Left lung (tissue), 10 donors: Measurements from ENCODE around the gene PCSK1. TPM values are rescaled to one million over a fixed set of nuclear protein-coding genes. Genes with fewer than 3 reads are reported as not detected.
A peak's percentile ranks its signal among the peaks of the same experiment; 100 is the strongest.
"Not testable (repeated sequence)": the region's sequence is repeated elsewhere in the genome, so short reads cannot be mapped to it uniquely, and the experiment has no call there.

Source experiments
- ATAC-seq: fragments of 200-7000 bp; cut with Tn5 transposase; one replicate; pipeline ENCODE4 v1.9.1; 2020; ENCODE audit warnings: moderate library complexity
- DNase-seq, 4 donors: peaks; one replicate each; pipeline ENCODE4 v3.0.0-alpha.2; 2013 to 2020
- H3K27ac ChIP-seq, 2 donors: fragments of 200-600 bp; sonication (generic) in 1 of 2; one replicate each; pipeline versions ENCODE4 v1.5.0 to v1.8.0; 2020 to 2021
- H3K27me3 ChIP-seq, 2 donors: fragments of 200-600 bp; sonication (generic) in 1 of 2; one replicate each; pipeline versions ENCODE4 v1.5.0 to v1.8.0; 2020 to 2021
- H3K36me3 ChIP-seq, 2 donors: fragments of 200-600 bp; sonication (generic) in 1 of 2; one replicate each; pipeline versions ENCODE4 v1.5.0 to v1.8.0; 2020 to 2021
- H3K4me1 ChIP-seq, 2 donors: fragments of 200-600 bp; one replicate each; pipeline ENCODE4 v1.8.0; 2021
- H3K4me3 ChIP-seq, 2 donors: fragments of 200-600 bp; sonication (generic) in 1 of 2; one replicate each; pipeline versions ENCODE4 v1.5.0 to v1.8.0; 2020 to 2021; ENCODE audit warnings: mild to moderate bottlenecking in 1 of 2
- H3K9me3 ChIP-seq, 2 donors: fragments of 200-600 bp; sonication (generic) in 1 of 2; one replicate each; pipeline versions ENCODE4 v1.5.0 to v1.8.0; 2020 to 2021
- intact Hi-C, 2 donors: fragments of 100-400 bp; cut with DNase I; formaldehyde crosslinking; loops; one replicate each; pipeline versions ENCODE4 v1.11.2 to v1.14.2; 2022
- polyA plus RNA-seq, 6 donors: library from polyadenylated mRNA; unstranded; fragments of 120-200 nt; gene quantifications; one replicate each; pipeline ENCODE4 v1.2.1, GENCODE V29; 2013; ENCODE audit not compliant: insufficient read length in 6 of 6
- total RNA-seq, 2 donors: library from RNA; stranded (reverse); fragmentation: NEBNext Ultra II Directional; extraction: Animal tissue kit (Norgen Biotek cat#: 25700); gene quantifications; one replicate each; pipeline ENCODE4 v1.2.1, GENCODE V29; 2021
- TF ChIP-seq, protein P1 (sequence below), 2 donors: fragments of 200-600 bp; sonication (generic) in 1 of 2; IDR thresholded peaks; one replicate each; pipeline versions ENCODE4 v1.5.0 to v1.8.0; 2021; ENCODE audit warnings: antibody characterized with exemption in 2 of 2
- donor health status: DM: no; HTN: yes; CAD: no.
- donor health status: DM: no; HTN: no; CAD: no.

PCSK1 gene
- total and polyA plus RNA-seq, 8 donors: 0.15 to 0.93 (median 0.50) TPM

DNA sequence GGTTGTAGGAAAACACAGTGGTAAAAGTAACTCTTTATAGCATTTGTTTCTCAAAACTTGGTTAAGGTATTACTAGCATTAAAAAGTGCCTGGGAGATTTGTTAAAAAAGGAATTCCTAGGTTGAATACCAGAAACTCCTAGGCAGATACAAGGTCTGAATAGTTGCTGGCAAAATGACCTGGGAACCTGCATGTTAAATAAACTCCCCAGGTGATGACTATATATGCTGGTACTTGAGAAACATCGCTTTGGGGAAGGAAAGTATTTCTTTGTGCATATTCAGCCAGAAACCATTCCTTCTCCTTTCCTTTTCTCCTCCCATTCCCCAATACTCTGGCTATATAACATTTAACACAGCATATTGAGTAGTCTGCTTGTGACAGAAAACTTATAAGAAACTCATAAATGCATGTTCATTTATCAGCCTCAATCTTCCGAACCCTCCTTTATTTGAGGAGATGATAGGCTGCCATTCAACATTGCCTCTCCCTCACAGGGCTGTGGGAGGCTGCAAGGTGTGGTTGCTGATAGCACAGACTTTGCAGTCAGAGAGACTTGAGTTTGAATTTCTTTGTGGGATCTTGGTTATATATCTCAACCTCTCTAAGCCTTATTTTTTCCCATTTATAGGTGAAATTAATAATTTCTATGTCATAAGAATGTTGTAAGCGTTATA lies 28.7 kb downstream of the PCSK1 start:
- no peaks in the 10 kb centered on the region for H3K4me1 ChIP-seq
- no peaks in the 10 kb centered on the region for H3K27me3 ChIP-seq
- H3K36me3 ChIP-seq: no peaks in the 10 kb centered on the region
- H3K4me3 ChIP-seq: no peak overlapping the region
- H3K9me3 ChIP-seq: no peaks in the 10 kb centered on the region
- no peak for DNase-seq
- intact Hi-C loops: no loop called here
- TF ChIP-seq, protein P1, sequence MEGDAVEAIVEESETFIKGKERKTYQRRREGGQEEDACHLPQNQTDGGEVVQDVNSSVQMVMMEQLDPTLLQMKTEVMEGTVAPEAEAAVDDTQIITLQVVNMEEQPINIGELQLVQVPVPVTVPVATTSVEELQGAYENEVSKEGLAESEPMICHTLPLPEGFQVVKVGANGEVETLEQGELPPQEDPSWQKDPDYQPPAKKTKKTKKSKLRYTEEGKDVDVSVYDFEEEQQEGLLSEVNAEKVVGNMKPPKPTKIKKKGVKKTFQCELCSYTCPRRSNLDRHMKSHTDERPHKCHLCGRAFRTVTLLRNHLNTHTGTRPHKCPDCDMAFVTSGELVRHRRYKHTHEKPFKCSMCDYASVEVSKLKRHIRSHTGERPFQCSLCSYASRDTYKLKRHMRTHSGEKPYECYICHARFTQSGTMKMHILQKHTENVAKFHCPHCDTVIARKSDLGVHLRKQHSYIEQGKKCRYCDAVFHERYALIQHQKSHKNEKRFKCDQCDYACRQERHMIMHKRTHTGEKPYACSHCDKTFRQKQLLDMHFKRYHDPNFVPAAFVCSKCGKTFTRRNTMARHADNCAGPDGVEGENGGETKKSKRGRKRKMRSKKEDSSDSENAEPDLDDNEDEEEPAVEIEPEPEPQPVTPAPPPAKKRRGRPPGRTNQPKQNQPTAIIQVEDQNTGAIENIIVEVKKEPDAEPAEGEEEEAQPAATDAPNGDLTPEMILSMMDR (IDR thresholded peaks at IDR 0.05): no peak
- no peak overlapping the region for H3K27ac ChIP-seq
- ATAC-seq: no peak

GRCh38 chr5:96402500-96402899 lies 30.5 kb downstream of the PCSK1 start:
- Histone ChIP-seq H3K9me3 (no peaks in the 10 kb centered on the region), H3K27ac (no peak overlapping the region), H3K27me3 (no peaks in the 10 kb centered on the region), H3K4me3 (no peak overlapping the region), H3K4me1 (no peaks in the 10 kb centered on the region), H3K36me3 (no peaks in the 10 kb centered on the region)
- intact Hi-C loops: no loop called here
- TF ChIP-seq, protein P1 (IDR thresholded peaks at IDR 0.05): no peak
- peak in 3 of 4 donors; percentile 1 to 33 (median 8) for DNase-seq
- ATAC-seq: peak; percentile 94

DNA sequence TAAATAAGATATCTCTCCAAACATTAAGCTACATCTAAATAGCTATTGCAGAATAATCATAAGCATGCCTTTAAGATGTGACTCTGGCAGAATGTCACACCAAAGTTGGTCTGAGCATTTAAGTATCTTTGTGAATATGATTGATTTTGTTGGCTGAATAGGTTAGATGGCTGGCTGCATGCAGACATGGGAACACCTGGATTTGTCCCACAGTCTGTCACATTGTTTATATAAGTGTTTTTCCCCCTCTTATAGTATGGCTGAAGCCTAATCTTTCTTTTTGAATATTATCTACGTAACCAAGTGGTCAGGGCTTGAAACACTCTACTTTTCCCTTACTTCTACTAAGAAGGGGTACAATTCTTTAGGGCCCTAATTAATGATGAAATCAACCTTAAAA lies 36.2 kb downstream of the PCSK1 start:
- Histone ChIP-seq H3K36me3 (no peaks in the 10 kb centered on the region), H3K27me3 (no peaks in the 10 kb centered on the region), H3K4me1 (no peaks in the 10 kb centered on the region), H3K4me3 (no peak overlapping the region), H3K27ac (no peak overlapping the region), H3K9me3 (no peaks in the 10 kb centered on the region)
- TF ChIP-seq, protein P1 (IDR thresholded peaks at IDR 0.05): no peak
- intact Hi-C loops: no loop called here
- DNase-seq (no peak), ATAC-seq (no peak)

DNA sequence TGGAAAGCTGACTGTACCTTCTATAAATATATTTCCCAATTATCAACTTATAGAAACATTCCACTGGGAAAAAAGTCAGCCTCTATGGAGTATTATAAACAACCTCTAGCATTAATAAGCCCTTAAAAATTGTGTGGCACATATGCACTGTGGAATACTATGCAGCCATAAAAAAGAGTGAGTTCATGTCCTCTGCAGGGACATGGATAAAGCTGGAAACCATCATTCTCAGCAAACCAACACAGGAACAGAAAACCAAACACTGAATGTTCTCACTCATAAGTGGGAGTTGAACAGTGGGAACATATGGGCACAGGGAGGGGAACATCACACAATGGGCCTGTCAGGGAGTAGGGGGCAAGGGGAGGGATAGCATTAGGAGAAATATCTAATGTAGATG lies 37.8 kb downstream of the PCSK1 start:
- H3K4me3 ChIP-seq, DNase-seq, H3K27me3 ChIP-seq, H3K4me1 ChIP-seq, ATAC-seq, H3K9me3 ChIP-seq, intact Hi-C loops, H3K27ac ChIP-seq, H3K36me3 ChIP-seq: not testable (repeated sequence)

- Histone ChIP-seq H3K36me3 (no peaks in the 10 kb centered on the region), H3K4me3 (no peak overlapping the region), H3K9me3 (no peaks in the 10 kb centered on the region), H3K27ac (no peak overlapping the region), H3K4me1 (no peaks in the 10 kb centered on the region), H3K27me3 (no peaks in the 10 kb centered on the region)
- ATAC-seq (no peak), DNase-seq (no peak)
- intact Hi-C loops: no loop called here
- TF ChIP-seq, protein P1 (IDR thresholded peaks at IDR 0.05): no peak
These were observed 41.1 kb downstream of the PCSK1 start for GRCh38 chr5:96391921-96392320.

DNA sequence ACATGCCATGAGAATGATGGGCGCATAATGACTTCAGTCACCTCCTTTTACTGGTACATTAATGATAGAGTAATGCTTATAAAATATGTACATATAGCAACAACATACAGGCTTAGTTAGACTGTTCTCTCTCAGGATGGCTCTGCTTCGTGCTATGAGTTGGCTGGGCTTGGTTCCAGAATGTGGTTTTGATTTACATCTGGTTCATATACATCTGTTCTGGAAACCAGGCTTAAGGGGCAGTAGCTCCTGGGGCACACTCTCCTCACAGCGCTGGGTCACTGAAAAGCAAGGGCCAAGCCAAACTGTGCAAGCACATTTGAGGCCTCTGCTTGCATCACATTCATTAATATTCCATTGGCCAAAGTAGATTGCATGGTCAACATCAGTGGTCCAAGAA lies 44.9 kb downstream of the PCSK1 start:
- Histone ChIP-seq H3K27ac (no peak overlapping the region), H3K27me3 (no peaks in the 10 kb centered on the region), H3K4me1 (no peaks in the 10 kb centered on the region), H3K4me3 (no peak overlapping the region), H3K36me3 (no peaks in the 10 kb centered on the region), H3K9me3 (no peaks in the 10 kb centered on the region)
- no peak for ATAC-seq
- TF ChIP-seq, protein P1 (IDR thresholded peaks at IDR 0.05): no peak
- intact Hi-C loops: no loop called here
- no peak for DNase-seq
